Kidney epithelial cell (primary cell): ENCODE measurements around the gene MAP3K14. TPM values are rescaled to one million over a fixed set of nuclear protein-coding genes. Genes with fewer than 3 reads are reported as not detected.
"Not testable (repeated sequence)": the region's sequence is repeated elsewhere in the genome, so short reads cannot be mapped to it uniquely, and the experiment has no call there.

Experiments used
- DNase-seq: peaks from one replicate; pipeline ENCODE4 v3.0.0-alpha.2; 2010; ENCODE audit warnings: low read depth
- H3K27me3 ChIP-seq: 2 replicates; pipeline ENCODE4 v1.6.0; 2011; ENCODE audit warnings: low read length; ENCODE audit not compliant: control insufficient read depth, insufficient read depth
- H3K36me3 ChIP-seq: 2 replicates; pipeline ENCODE4 v1.5.1; 2011; ENCODE audit warnings: low read length; ENCODE audit not compliant: control insufficient read depth, insufficient read depth
- H3K4me3 ChIP-seq: 2 replicates; pipeline ENCODE4 v1.5.1; 2011; ENCODE audit warnings: low read depth, mild to moderate bottlenecking, control low read depth, low read length
- total RNA-seq: library from RNA; depleted of rRNA; stranded (reverse); fragments of >200 nt; gene quantifications from 2 replicates; pipeline ENCODE4 v1.2.3, GENCODE V29; 2015
- TF ChIP-seq, protein P1 (sequence below): IDR thresholded peaks from 2 replicates; pipeline ENCODE4 v1.5.1; 2011; ENCODE audit warnings: mild to moderate bottlenecking, moderate library complexity, low read length, control low read depth, inconsistent platforms; ENCODE audit not compliant: insufficient read depth, poor library complexity, severe bottlenecking

Gene MAP3K14
- total RNA-seq, 1 donor from 2014 or later = 3.8 TPM

DNA sequence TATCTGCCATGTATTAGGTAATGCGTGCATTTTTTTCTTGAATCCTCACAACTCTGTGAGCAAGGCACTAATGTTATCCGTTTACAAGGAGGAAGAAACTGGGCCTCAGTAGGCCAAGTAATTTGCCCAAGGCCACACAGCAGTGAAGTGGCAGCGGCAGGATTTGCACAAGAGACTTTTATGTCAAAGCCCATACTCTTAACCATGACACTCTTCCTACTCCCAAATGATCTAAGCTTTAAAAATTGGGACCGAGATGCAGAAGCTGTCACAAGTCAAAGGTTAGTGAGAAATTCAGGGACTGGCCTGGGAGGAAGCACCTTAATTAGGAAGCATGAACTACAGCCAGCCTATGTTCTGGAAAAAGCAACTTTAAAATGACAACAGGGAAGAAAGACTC, 10.7 kb downstream of the MAP3K14 start:
- no peak overlapping the region for H3K4me3 ChIP-seq
- DNase-seq = no peak
- no peaks in the 10 kb centered on the region for H3K27me3 ChIP-seq

DNA sequence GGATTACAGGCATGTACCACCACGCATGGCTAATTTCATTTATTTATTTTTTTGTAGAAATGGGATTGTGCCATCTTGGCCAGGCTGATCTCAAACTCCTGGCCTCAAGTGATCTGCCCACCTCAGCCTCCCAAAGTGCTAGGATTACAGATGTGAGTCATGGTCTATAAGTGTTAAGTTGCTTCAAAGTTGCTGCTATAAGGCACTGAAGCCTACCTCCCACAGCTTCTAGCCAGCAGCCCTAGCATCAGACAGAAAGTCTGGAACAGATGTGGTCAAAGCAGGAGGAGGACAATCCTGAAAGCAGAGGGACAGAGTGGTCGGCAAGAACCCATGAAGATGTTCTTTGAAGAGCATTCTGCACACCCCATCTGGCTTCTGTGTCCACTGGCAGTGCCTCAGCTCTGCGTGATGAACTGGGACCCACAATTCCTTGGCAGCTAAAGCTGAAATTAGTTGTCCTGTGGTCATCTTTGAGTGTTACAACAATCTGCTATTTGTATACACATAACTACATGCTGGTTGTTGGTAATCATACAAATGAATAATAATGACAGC, 11.2 kb downstream of the MAP3K14 start:
- no peaks in the 10 kb centered on the region for H3K27me3 ChIP-seq
- DNase-seq = no peak
- H3K4me3 ChIP-seq = no peak overlapping the region
- no peaks in the 10 kb centered on the region for H3K36me3 ChIP-seq
- TF ChIP-seq, protein P1, sequence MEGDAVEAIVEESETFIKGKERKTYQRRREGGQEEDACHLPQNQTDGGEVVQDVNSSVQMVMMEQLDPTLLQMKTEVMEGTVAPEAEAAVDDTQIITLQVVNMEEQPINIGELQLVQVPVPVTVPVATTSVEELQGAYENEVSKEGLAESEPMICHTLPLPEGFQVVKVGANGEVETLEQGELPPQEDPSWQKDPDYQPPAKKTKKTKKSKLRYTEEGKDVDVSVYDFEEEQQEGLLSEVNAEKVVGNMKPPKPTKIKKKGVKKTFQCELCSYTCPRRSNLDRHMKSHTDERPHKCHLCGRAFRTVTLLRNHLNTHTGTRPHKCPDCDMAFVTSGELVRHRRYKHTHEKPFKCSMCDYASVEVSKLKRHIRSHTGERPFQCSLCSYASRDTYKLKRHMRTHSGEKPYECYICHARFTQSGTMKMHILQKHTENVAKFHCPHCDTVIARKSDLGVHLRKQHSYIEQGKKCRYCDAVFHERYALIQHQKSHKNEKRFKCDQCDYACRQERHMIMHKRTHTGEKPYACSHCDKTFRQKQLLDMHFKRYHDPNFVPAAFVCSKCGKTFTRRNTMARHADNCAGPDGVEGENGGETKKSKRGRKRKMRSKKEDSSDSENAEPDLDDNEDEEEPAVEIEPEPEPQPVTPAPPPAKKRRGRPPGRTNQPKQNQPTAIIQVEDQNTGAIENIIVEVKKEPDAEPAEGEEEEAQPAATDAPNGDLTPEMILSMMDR = no peak

More for the DNA sequence above, 10.7 kb downstream of the MAP3K14 start:
- TF ChIP-seq, protein P1 = no peak
- H3K36me3 ChIP-seq = peaks cover under 1% of the 10 kb centered on the region

DNA sequence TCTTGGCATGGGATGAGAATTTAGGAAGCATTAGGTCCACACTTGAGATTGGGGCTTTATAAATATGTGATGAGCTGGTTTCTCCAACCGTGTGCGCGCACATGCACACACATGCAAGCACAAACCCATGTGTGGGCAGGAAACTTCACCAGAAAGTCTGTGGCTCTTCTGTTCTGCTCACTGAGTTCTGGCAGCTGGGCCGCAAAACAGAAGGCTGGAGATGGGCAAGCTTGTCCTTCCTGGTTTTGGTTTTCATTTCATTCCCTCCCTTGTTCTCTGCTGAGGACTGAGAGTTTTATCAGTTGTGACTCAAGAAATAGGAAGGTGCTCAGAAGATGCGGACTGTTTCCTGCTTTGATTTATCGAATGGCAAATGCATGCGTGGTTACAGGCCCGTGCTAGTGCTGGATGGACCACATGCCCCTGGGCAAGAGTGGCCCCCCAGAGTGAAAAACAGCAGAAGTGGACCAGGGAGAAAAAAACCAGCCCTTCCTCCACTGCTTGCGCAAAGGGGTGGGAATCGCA, 14.1 kb downstream of the MAP3K14 start:
- TF ChIP-seq, protein P1 = no peak
- no peaks in the 10 kb centered on the region for H3K36me3 ChIP-seq
- H3K4me3 ChIP-seq = no peak overlapping the region
- no peak for DNase-seq
- H3K27me3 ChIP-seq = no peaks in the 10 kb centered on the region

DNA sequence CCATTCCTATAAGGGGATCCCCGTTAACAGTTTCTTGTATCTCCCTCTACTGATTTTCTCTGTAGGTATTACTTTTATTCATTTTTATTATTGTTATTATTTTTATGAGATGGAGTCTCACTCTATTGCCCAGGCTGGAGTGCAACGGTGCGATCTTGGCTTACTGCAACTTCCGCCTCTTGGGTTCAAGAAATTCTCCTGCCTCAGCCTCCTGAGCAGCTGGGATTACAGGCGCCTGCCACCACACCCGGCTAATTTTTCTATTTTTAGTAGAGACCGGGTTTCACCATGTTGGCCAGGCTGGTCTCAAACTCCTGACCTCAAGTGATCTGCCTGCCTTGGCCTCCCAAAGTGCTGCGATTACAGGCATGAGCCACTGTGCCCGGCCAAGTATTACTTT, 14.6 kb downstream of the MAP3K14 start:
- H3K36me3 ChIP-seq, H3K4me3 ChIP-seq, H3K27me3 ChIP-seq, DNase-seq: not testable (repeated sequence)

DNA sequence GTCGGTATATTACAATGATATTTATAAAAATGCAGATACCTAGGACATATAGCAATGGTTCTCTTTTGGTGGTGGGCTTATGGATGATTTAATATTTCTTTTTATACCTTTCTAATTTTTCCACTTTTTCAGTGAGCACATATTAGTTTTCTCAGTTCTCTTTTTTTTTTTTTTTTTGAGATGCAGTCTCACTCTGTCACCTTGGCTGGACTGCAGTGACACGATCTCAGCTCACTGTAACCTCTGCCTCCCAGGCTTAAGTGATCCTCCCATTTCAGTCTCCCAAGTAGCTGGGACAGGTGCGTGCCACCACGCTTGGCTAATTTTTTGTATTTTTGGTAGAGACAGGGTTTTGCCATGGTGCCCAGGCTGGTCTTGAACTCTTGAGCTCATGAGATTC, 15.1 kb downstream of the MAP3K14 start:
- Histone ChIP-seq H3K4me3 (no peak overlapping the region), H3K36me3 (no peaks in the 10 kb centered on the region), H3K27me3 (no peaks in the 10 kb centered on the region)
- TF ChIP-seq, protein P1 = no peak
- no peak for DNase-seq

DNA sequence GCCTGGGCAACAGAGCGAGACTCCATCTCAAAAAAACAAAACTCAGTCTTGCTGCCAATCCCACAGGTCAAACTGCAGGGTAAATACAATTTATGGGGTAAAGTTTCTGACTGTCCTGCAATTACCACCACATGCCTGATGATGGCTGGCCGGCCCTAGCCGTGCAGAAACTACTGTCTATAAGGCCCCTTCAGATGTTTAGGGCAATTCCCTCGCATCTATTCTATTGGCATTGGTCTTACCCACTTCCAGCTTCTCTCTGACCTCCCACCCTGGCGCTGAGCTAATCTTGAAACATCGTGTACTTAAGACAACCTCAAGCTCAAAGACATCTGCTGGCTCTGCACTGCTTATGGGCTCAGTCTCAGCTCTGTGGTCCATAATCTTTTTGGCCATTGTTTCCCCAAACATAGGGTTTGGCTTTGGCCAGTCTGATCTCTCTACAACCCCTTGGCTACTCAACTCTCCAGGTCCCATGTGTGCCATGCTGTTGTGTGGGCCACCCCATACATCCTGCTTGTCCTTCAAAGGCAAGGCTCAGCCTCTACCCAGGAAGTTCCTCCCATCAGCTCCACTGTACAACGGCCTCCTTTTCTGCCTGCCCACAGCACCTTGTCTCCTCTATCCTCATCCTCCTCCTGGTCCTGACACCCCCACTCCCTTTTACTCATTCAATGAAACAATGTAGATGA, 16.6 kb downstream of the MAP3K14 start:
- TF ChIP-seq, protein P1 = no peak
- no peak overlapping the region for H3K4me3 ChIP-seq
- no peak for DNase-seq
- no peaks in the 10 kb centered on the region for H3K27me3 ChIP-seq
- no peaks in the 10 kb centered on the region for H3K36me3 ChIP-seq
